Measurements from ENCODE around the gene CDH5. TPM values are rescaled to one million over a fixed set of nuclear protein-coding genes. Genes with fewer than 3 reads are reported as not detected.
"Not testable (repeated sequence)": the region's sequence is repeated elsewhere in the genome, so short reads cannot be mapped to it uniquely, and the experiment has no call there.

CDH5 gene
- total RNA-seq, 5 donors from 2014 or later (not counting 1 experiment from before 2014, with no cell fraction given), result 0.10 to 0.20 TPM; not detected in 3

DNA sequence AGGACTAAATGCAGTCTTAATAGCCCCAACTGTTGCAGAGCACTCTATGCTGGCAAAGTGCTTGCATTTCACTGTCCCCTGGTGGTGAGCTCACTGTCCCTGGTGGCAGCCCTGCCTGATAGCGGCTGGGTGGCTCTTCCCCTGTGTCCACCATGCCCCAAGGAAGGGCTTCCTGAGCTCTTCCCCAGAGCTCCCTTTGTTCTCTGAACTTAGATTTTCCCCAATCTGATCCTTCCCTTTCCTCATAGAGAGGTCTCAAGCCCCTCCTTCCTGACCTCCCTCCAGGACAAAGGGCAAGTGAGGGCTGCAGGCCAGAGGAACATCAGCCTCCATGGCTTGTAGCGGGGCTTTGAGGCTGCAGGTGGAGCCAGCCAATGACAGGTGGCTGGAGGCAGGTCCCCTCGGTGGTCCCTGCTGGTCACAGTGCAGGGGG is 77.6 kb downstream of the CDH5 start:
- no peaks in the 10 kb centered on the region for H3K9me3 Mint-ChIP-seq
- WGBS (ENCODE audit: insufficient coverage), result 67% methylated on average over 3 of the region's 3 CpGs
- CTCF ChIA-PET, result no interaction called here

DNA sequence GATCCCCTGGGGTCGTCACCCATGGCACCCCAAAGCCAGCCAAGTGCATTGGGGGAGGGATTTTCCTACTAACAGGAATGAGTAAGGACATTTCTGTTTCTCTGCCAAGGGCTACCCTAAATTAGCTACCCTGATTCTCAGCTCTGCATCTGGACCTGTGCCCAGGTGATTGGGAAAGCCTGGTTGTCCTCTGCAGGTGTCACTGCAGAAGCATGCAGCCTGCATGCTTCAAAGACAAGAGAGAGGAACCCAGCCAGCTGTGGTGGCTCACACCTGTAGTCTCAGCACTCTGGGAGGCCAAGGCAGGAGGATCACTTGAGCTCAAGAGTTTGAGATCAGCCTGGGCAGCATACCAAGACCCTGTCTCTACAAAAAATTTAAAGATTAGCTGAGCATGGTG is 80.2 kb downstream of the CDH5 start:
- Mint-ChIP-seq H3K36me3 (no peaks in the 10 kb centered on the region), H3K4me1 (no peaks in the 10 kb centered on the region), H3K4me3 (no peak overlapping the region), H3K9me3 (no peaks in the 10 kb centered on the region), H3K27me3 (peaks cover 7 to 11% of the 10 kb centered on the region in 2 donors), H3K27ac (no peak overlapping the region)
- Histone ChIP-seq H3K36me3 (ENCODE audit: control insufficient read depth in 2 of 2, extremely low read depth in 1 of 2, insufficient read depth in 1 of 2, low read length in 1 of 2) (no peaks in the 10 kb centered on the region), H3K9me3 (no peaks in the 10 kb centered on the region), H3K27ac (ENCODE audit: low read length) (no peak overlapping the region), H3K4me1 (ENCODE audit: control insufficient read depth in 1 of 2, extremely low read depth in 1 of 2, insufficient read depth in 2 of 2, low read length in 2 of 2) (no peaks in the 10 kb centered on the region), H3K27me3 (replicated peaks in 1 of 2; ENCODE audit: control insufficient read depth in 2 of 2, extremely low read depth in 1 of 2, insufficient read depth in 2 of 2, low read length in 1 of 2) (peaks cover 0 to 24% of the 10 kb centered on the region in 2 experiments), H3K4me3 (ENCODE audit: control insufficient read depth in 1 of 2, extremely low read depth in 1 of 2, low read length in 1 of 2) (no peak overlapping the region)
- WGBS (ENCODE audit: insufficient coverage), result no CpG with 5 or more reads among the region's 1 CpG
- DNase-seq (no peak), ATAC-seq (replicated peaks in 1 of 4) (no peak)
- ChIA-PET POLR2A (no interaction called here), CTCF (interaction anchor here in 1 of 2 donors (0.6 kb wide), 1 partner anchor 10 kb away, joined by 3 read pairs; no protein-coding TSS in a partner anchor)

More for the DNA sequence above, 77.6 kb downstream of the CDH5 start:
- no peak overlapping the region for H3K27ac ChIP-seq (ENCODE audit: low read length)
- H3K4me3 ChIP-seq (ENCODE audit: control insufficient read depth in 1 of 2, extremely low read depth in 1 of 2, low read length in 1 of 2), result no peak overlapping the region
- H3K36me3 ChIP-seq (ENCODE audit: control insufficient read depth in 2 of 2, extremely low read depth in 1 of 2, insufficient read depth in 1 of 2, low read length in 1 of 2), result no peaks in the 10 kb centered on the region
- DNase-seq, result peak in 1 of 35 experiments; percentile 21
- H3K36me3 Mint-ChIP-seq, result no peaks in the 10 kb centered on the region
- no peak overlapping the region for H3K4me3 Mint-ChIP-seq
- H3K4me1 ChIP-seq (ENCODE audit: control insufficient read depth in 1 of 2, extremely low read depth in 1 of 2, insufficient read depth in 2 of 2, low read length in 2 of 2), result no peaks in the 10 kb centered on the region
- no peak for ATAC-seq (replicated peaks in 1 of 4)
- POLR2A ChIA-PET, result no interaction called here
- peaks cover 0 to 40% of the 10 kb centered on the region in 2 experiments for H3K27me3 ChIP-seq (replicated peaks in 1 of 2; ENCODE audit: control insufficient read depth in 2 of 2, extremely low read depth in 1 of 2, insufficient read depth in 2 of 2, low read length in 1 of 2)
- no peak overlapping the region for H3K27ac Mint-ChIP-seq
- H3K4me1 Mint-ChIP-seq, result no peaks in the 10 kb centered on the region
- H3K9me3 ChIP-seq, result no peaks in the 10 kb centered on the region
- peaks cover 15 to 29% of the 10 kb centered on the region in 2 donors for H3K27me3 Mint-ChIP-seq

- CTCF ChIA-PET, result no interaction called here
Measured at GRCh38 chr16:66447491-66447890, 81.0 kb downstream of the CDH5 start.

GRCh38 chr16:66451548-66451947 is 85.1 kb downstream of the CDH5 start:
- H3K27me3 ChIP-seq (replicated peaks in 1 of 2; ENCODE audit: control insufficient read depth in 2 of 2, extremely low read depth in 1 of 2, insufficient read depth in 2 of 2, low read length in 1 of 2), result no peaks in the 10 kb centered on the region
- ChIA-PET CTCF (no interaction called here), POLR2A (no interaction called here)
- DNase-seq (peak in 1 of 35 experiments; percentile 12), ATAC-seq (replicated peaks in 1 of 4) (no peak)
- Mint-ChIP-seq H3K27me3 (no peaks in the 10 kb centered on the region), H3K27ac (no peak overlapping the region), H3K9me3 (no peaks in the 10 kb centered on the region), H3K4me3 (no peak overlapping the region), H3K36me3 (no peaks in the 10 kb centered on the region), H3K4me1 (peaks cover 0 to 11% (median 7%) of the 10 kb centered on the region in 3 donors)
- no peaks in the 10 kb centered on the region for H3K4me1 ChIP-seq (ENCODE audit: control insufficient read depth in 1 of 2, extremely low read depth in 1 of 2, insufficient read depth in 2 of 2, low read length in 2 of 2)
- no peak overlapping the region for H3K4me3 ChIP-seq (ENCODE audit: control insufficient read depth in 1 of 2, extremely low read depth in 1 of 2, low read length in 1 of 2)
- WGBS (ENCODE audit: insufficient coverage), result 77% methylated on average over 2 of the region's 3 CpGs
- no peak overlapping the region for H3K27ac ChIP-seq (ENCODE audit: low read length)
- no peaks in the 10 kb centered on the region for H3K36me3 ChIP-seq (ENCODE audit: control insufficient read depth in 2 of 2, extremely low read depth in 1 of 2, insufficient read depth in 1 of 2, low read length in 1 of 2)
- H3K9me3 ChIP-seq, result no peaks in the 10 kb centered on the region

More at GRCh38 chr16:66447491-66447890, 81.0 kb downstream of the CDH5 start:
- no peaks in the 10 kb centered on the region for H3K4me1 Mint-ChIP-seq
- H3K9me3 Mint-ChIP-seq, result no peaks in the 10 kb centered on the region
- Histone ChIP-seq H3K27me3 (replicated peaks in 1 of 2; ENCODE audit: control insufficient read depth in 2 of 2, extremely low read depth in 1 of 2, insufficient read depth in 2 of 2, low read length in 1 of 2) (peaks cover 0 to 17% of the 10 kb centered on the region in 2 experiments), H3K27ac (ENCODE audit: low read length) (no peak overlapping the region), H3K36me3 (ENCODE audit: control insufficient read depth in 2 of 2, extremely low read depth in 1 of 2, insufficient read depth in 1 of 2, low read length in 1 of 2) (no peaks in the 10 kb centered on the region), H3K4me1 (ENCODE audit: control insufficient read depth in 1 of 2, extremely low read depth in 1 of 2, insufficient read depth in 2 of 2, low read length in 2 of 2) (no peaks in the 10 kb centered on the region), H3K9me3 (no peaks in the 10 kb centered on the region), H3K4me3 (ENCODE audit: control insufficient read depth in 1 of 2, extremely low read depth in 1 of 2, low read length in 1 of 2) (no peak overlapping the region)
- peak in 1 of 35 experiments; percentile 1 for DNase-seq
- H3K4me3 Mint-ChIP-seq, result no peak overlapping the region
- no peaks in the 10 kb centered on the region for H3K36me3 Mint-ChIP-seq
- H3K27me3 Mint-ChIP-seq, result peaks cover 7 to 11% of the 10 kb centered on the region in 2 donors
- H3K27ac Mint-ChIP-seq, result no peak overlapping the region
- ATAC-seq (replicated peaks in 1 of 4), result no peak
- POLR2A ChIA-PET, result no interaction called here

GRCh38 chr16:66453230-66453629 is 86.7 kb downstream of the CDH5 start:
- H3K36me3 ChIP-seq (ENCODE audit: control insufficient read depth in 2 of 2, extremely low read depth in 1 of 2, insufficient read depth in 1 of 2, low read length in 1 of 2); H3K9me3 Mint-ChIP-seq; POLR2A ChIA-PET; H3K4me1 ChIP-seq (ENCODE audit: control insufficient read depth in 1 of 2, extremely low read depth in 1 of 2, insufficient read depth in 2 of 2, low read length in 2 of 2); H3K27ac ChIP-seq (ENCODE audit: low read length); H3K4me3 ChIP-seq (ENCODE audit: control insufficient read depth in 1 of 2, extremely low read depth in 1 of 2, low read length in 1 of 2); H3K4me3 Mint-ChIP-seq; H3K36me3 Mint-ChIP-seq; H3K27me3 Mint-ChIP-seq; DNase-seq; H3K9me3 ChIP-seq; H3K27me3 ChIP-seq (replicated peaks in 1 of 2; ENCODE audit: control insufficient read depth in 2 of 2, extremely low read depth in 1 of 2, insufficient read depth in 2 of 2, low read length in 1 of 2); ATAC-seq (replicated peaks in 1 of 4); H3K27ac Mint-ChIP-seq: not testable (repeated sequence)
- peaks cover 0 to 11% (median 7%) of the 10 kb centered on the region in 3 donors for H3K4me1 Mint-ChIP-seq
- WGBS (ENCODE audit: insufficient coverage), result no CpG with 5 or more reads among the region's 1 CpG
- CTCF ChIA-PET, result interaction anchor here in 1 of 2 donors (0.6 kb wide), 1 partner anchor 80 kb away, joined by 3 read pairs; no protein-coding TSS in a partner anchor

Other genes starting within 250 kb of the CDH5 start
- not detected for gene BEAN1, start 60.6 kb downstream of the CDH5 start, total RNA-seq
- gene TK2, start 183.4 kb downstream of the CDH5 start, total RNA-seq, result 10 to 100 TPM in 2 of 5 donors, 1 to 10 TPM in 3; 4.6 to 10.8 (median 8.4) TPM
- gene CKLF, start 185.9 kb downstream of the CDH5 start, total RNA-seq, result 10 to 100 TPM; 25.3 to 67.8 (median 58.3) TPM
- 10 to 100 TPM in 3 of 5 donors, 1 to 10 TPM in 1, under 1 TPM in 1; 0.95 to 12.9 (median 10.3) TPM for gene CMTM1, start 199.7 kb downstream of the CDH5 start, total RNA-seq
- gene CMTM2, start 212.8 kb downstream of the CDH5 start, total RNA-seq, result under 1 TPM in 2 of 5 donors, not detected in 3; 0.26 to 0.62 TPM
- 10 to 100 TPM; 63.5 to 84.8 (median 75.4) TPM for gene CMTM3, start 238.0 kb downstream of the CDH5 start, total RNA-seq

All from T-cell (primary cell).